ENCODE data around the gene PRKAG3. TPM values are rescaled to one million over a fixed set of nuclear protein-coding genes. Genes with fewer than 3 reads are reported as not detected.

PRKAG3 gene
- total RNA-seq, 1 experiment from 2014 or later, result not detected

- Histone ChIP-seq H3K36me3 (ENCODE audit: insufficient read depth, low read length, poor library complexity, severe bottlenecking) (no peaks in the 10 kb centered on the region), H3K4me3 (ENCODE audit: low read depth, low read length, poor library complexity, severe bottlenecking) (no peak overlapping the region), H3K9me3 (ENCODE audit: low read depth, low read length, poor library complexity, severe bottlenecking) (no peaks in the 10 kb centered on the region), H3K27me3 (replicated peaks; ENCODE audit: insufficient read depth, low read depth, low read length, poor library complexity) (peaks cover 54% of the 10 kb centered on the region), H3K4me1 (ENCODE audit: insufficient read depth, low read length, poor library complexity, severe bottlenecking) (no peaks in the 10 kb centered on the region), H3K27ac (ENCODE audit: low read depth, low read length, poor library complexity, severe bottlenecking) (no peak overlapping the region)
- CTCF ChIA-PET, result interaction anchor here (0.7 kb wide), 1 partner anchor 8 kb away, joined by 3 read pairs; no protein-coding TSS in a partner anchor
- intact Hi-C loops (cut with micrococcal nuclease; ENCODE audit: unreplicated experiment), result no loop called here
- no peak for DNase-seq (ENCODE audit: low spot score)
- TF ChIP-seq, protein P1, sequence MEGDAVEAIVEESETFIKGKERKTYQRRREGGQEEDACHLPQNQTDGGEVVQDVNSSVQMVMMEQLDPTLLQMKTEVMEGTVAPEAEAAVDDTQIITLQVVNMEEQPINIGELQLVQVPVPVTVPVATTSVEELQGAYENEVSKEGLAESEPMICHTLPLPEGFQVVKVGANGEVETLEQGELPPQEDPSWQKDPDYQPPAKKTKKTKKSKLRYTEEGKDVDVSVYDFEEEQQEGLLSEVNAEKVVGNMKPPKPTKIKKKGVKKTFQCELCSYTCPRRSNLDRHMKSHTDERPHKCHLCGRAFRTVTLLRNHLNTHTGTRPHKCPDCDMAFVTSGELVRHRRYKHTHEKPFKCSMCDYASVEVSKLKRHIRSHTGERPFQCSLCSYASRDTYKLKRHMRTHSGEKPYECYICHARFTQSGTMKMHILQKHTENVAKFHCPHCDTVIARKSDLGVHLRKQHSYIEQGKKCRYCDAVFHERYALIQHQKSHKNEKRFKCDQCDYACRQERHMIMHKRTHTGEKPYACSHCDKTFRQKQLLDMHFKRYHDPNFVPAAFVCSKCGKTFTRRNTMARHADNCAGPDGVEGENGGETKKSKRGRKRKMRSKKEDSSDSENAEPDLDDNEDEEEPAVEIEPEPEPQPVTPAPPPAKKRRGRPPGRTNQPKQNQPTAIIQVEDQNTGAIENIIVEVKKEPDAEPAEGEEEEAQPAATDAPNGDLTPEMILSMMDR (conservative IDR thresholded peaks at IDR 0.05; ENCODE audit: low read depth, low read length), result no peak
- TF ChIP-seq EZH2 (IDR thresholded peaks at IDR 0.05; ENCODE audit: borderline replicate concordance, low read depth, low read length, poor library complexity, severe bottlenecking), result no peak
- POLR2A ChIA-PET (ENCODE audit: low non-redundant PET), result no interaction called here
- BruUV-seq (replicated peaks), result no TSS peak
Observed at GRCh38 chr2:218867900-218868299, 36.3 kb upstream of the PRKAG3 start.

GRCh38 chr2:218865999-218866398 is 34.4 kb upstream of the PRKAG3 start:
- ChIA-PET POLR2A (ENCODE audit: low non-redundant PET) (no interaction called here), CTCF (interaction anchor here (0.6 to 1.0 kb wide), 2 partner anchors 11 to 1010 kb away, joined by 3 to 6 read pairs; no protein-coding TSS in a partner anchor)
- Histone ChIP-seq H3K4me3 (ENCODE audit: low read depth, low read length, poor library complexity, severe bottlenecking) (no peak overlapping the region), H3K4me1 (ENCODE audit: insufficient read depth, low read length, poor library complexity, severe bottlenecking) (no peaks in the 10 kb centered on the region), H3K9me3 (ENCODE audit: low read depth, low read length, poor library complexity, severe bottlenecking) (no peaks in the 10 kb centered on the region), H3K36me3 (ENCODE audit: insufficient read depth, low read length, poor library complexity, severe bottlenecking) (no peaks in the 10 kb centered on the region), H3K27ac (ENCODE audit: low read depth, low read length, poor library complexity, severe bottlenecking) (no peak overlapping the region), H3K27me3 (replicated peaks; ENCODE audit: insufficient read depth, low read depth, low read length, poor library complexity) (peaks cover 35% of the 10 kb centered on the region)
- intact Hi-C loops (cut with micrococcal nuclease; ENCODE audit: unreplicated experiment), result no loop called here
- BruUV-seq (replicated peaks), result no TSS peak
- TF ChIP-seq, protein P1 (conservative IDR thresholded peaks at IDR 0.05; ENCODE audit: low read depth, low read length), result no peak
- TF ChIP-seq EZH2 (IDR thresholded peaks at IDR 0.05; ENCODE audit: borderline replicate concordance, low read depth, low read length, poor library complexity, severe bottlenecking), result no peak
- DNase-seq (ENCODE audit: low spot score), result no peak

DNA sequence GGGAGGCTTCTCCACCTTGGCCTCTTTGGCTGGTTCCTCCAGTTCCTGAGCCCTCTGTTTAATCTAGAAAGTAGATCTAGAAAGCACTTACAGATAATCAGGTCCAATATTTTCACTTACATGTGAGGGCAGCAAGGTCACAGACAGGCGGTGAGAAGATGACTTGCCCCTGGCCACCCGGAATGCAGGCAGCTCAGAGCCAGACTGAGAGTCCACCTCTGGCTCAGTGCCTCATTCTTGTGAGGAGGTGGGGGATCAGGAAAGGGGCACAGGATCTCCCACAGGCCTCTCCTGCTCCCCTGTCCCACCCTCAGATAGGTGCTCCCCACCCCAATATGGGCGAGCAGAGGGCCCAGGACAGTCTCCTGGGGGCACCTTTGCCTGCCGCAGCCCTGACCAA is 33.8 kb upstream of the PRKAG3 start:
- Histone ChIP-seq H3K36me3 (ENCODE audit: insufficient read depth, low read length, poor library complexity, severe bottlenecking) (no peaks in the 10 kb centered on the region), H3K4me1 (ENCODE audit: insufficient read depth, low read length, poor library complexity, severe bottlenecking) (peaks cover 4% of the 10 kb centered on the region), H3K9me3 (ENCODE audit: low read depth, low read length, poor library complexity, severe bottlenecking) (no peaks in the 10 kb centered on the region), H3K27ac (ENCODE audit: low read depth, low read length, poor library complexity, severe bottlenecking) (no peak overlapping the region), H3K27me3 (replicated peaks; ENCODE audit: insufficient read depth, low read depth, low read length, poor library complexity) (peaks cover 30% of the 10 kb centered on the region), H3K4me3 (ENCODE audit: low read depth, low read length, poor library complexity, severe bottlenecking) (no peak overlapping the region)
- intact Hi-C loops (cut with micrococcal nuclease; ENCODE audit: unreplicated experiment), result no loop called here
- no TSS peak for BruUV-seq (replicated peaks)
- no peak for TF ChIP-seq EZH2 (IDR thresholded peaks at IDR 0.05; ENCODE audit: borderline replicate concordance, low read depth, low read length, poor library complexity, severe bottlenecking)
- TF ChIP-seq, protein P1 (conservative IDR thresholded peaks at IDR 0.05; ENCODE audit: low read depth, low read length), result no peak
- ChIA-PET CTCF (interaction anchor here (0.6 kb wide), 1 partner anchor 1009 kb away, joined by 6 read pairs; no protein-coding TSS in a partner anchor), POLR2A (ENCODE audit: low non-redundant PET) (no interaction called here)
- DNase-seq (ENCODE audit: low spot score), result no peak
